GM23338 (cell line): ENCODE measurements around the gene DRG2. TPM values are rescaled to one million over a fixed set of nuclear protein-coding genes. Genes with fewer than 3 reads are reported as not detected.

ENCODE experiments used
- ATAC-seq: fragments of 200-7000 bp; cut with Tn5 transposase; 3 replicates; pipeline ENCODE4 v1.9.1; 2020
- DNase-seq: peaks from one replicate; pipeline ENCODE4 v3.0.0-alpha.2; 2015; ENCODE audit warnings: low spot score
- H2AFZ ChIP-seq: fragments of 200-600 bp; sonication (generic); 2 replicates; pipeline ENCODE4 v1.8.0; 2016; ENCODE audit warnings: antibody characterized with exemption, mild to moderate bottlenecking, moderate library complexity
- H3F3A ChIP-seq: fragments of 200-600 bp; sonication (generic); replicated peaks from 2 replicates; pipeline ENCODE4 v1.8.0; 2017; ENCODE audit warnings: antibody characterized with exemption, mixed run types, low read depth
- H3K27ac ChIP-seq: fragments of 200-600 bp; sonication (generic); 2 replicates; pipeline ENCODE4 v1.6.1; 2016; ENCODE audit warnings: low read depth
- H3K27me3 ChIP-seq: fragments of 200-600 bp; sonication (generic); 2 replicates; pipeline ENCODE4 v1.8.0; 2016; ENCODE audit warnings: mild to moderate bottlenecking, mixed run types, moderate library complexity; ENCODE audit not compliant: insufficient read depth
- H3K36me3 ChIP-seq: fragments of 200-600 bp; sonication (generic); 2 replicates; pipeline ENCODE4 v1.8.0; 2016; ENCODE audit warnings: mild to moderate bottlenecking; ENCODE audit not compliant: insufficient read depth
- H3K4me1 ChIP-seq: fragments of 200-600 bp; sonication (generic); 2 replicates; pipeline ENCODE4 v1.8.0; 2016; ENCODE audit warnings: mild to moderate bottlenecking, moderate library complexity; ENCODE audit not compliant: insufficient read depth
- H3K4me2 ChIP-seq: fragments of 200-600 bp; sonication (generic); 2 replicates; pipeline ENCODE4 v1.7.1; 2017; ENCODE audit warnings: mixed run types
- H3K4me3 ChIP-seq: fragments of 200-600 bp; sonication (generic); 2 replicates; pipeline ENCODE4 v1.6.1; 2016; ENCODE audit warnings: mixed run types
- H3K79me2 ChIP-seq: fragments of 200-600 bp; sonication (generic); replicated peaks from 2 replicates; pipeline ENCODE4 v1.8.0; 2017; ENCODE audit warnings: mild to moderate bottlenecking; ENCODE audit not compliant: insufficient read depth
- H3K9me2 ChIP-seq: fragments of 200-600 bp; sonication (generic); 2 replicates; pipeline ENCODE4 v1.8.0; 2017; ENCODE audit not compliant: insufficient read depth
- H4K20me1 ChIP-seq: fragments of 200-600 bp; sonication (generic); replicated peaks from 2 replicates; pipeline ENCODE4 v1.8.0; 2017; ENCODE audit warnings: mild to moderate bottlenecking; ENCODE audit not compliant: insufficient read depth
- H3K27ac Mint-ChIP-seq: 2 replicates; pipeline ENCODE4 v1.8.0; 2020; ENCODE audit warnings: inconsistent platforms, mild to moderate bottlenecking, moderate library complexity, mixed read lengths
- H3K27me3 Mint-ChIP-seq: 3 replicates; pipeline ENCODE4 v1.8.0; 2022; ENCODE audit warnings: low read depth, mild to moderate bottlenecking, moderate library complexity, mixed read lengths, inconsistent platforms; ENCODE audit not compliant: insufficient read depth, poor library complexity
- H3K36me3 Mint-ChIP-seq: 3 replicates; pipeline ENCODE4 v1.8.0; 2021; ENCODE audit warnings: low read depth, mild to moderate bottlenecking, inconsistent platforms, moderate library complexity, mixed read lengths
- H3K4me1 Mint-ChIP-seq: 3 replicates; pipeline ENCODE4 v1.8.0; 2020; ENCODE audit warnings: mild to moderate bottlenecking, inconsistent platforms, mixed read lengths
- H3K4me3 Mint-ChIP-seq: 3 replicates; pipeline ENCODE4 v1.8.0; 2021; ENCODE audit warnings: moderate library complexity, mild to moderate bottlenecking, inconsistent platforms, mixed read lengths
- H3K9me3 Mint-ChIP-seq: 3 replicates; pipeline ENCODE4 v1.8.0; 2020; ENCODE audit warnings: moderate library complexity, mild to moderate bottlenecking, inconsistent platforms, mixed read lengths
- CREB1 ChIP-seq: fragments of 250-450 bp; sonication (Bioruptor Pico); IDR thresholded peaks from 2 replicates; pipeline ENCODE4 v1.5.0; 2020; ENCODE audit warnings: low read depth, mild to moderate bottlenecking, moderate library complexity
- CTCF ChIP-seq, 2 experiments: fragments of 200-600 bp in 1 of 2; sonication (generic) in 1 of 2; conservative IDR thresholded peaks; 2 replicates each; pipeline versions ENCODE4 v1.5.1 to v1.6.1; 2016 to 2017; ENCODE audit warnings: antibody characterized with exemption in 2 of 2, low read depth in 2 of 2, mild to moderate bottlenecking in 2 of 2, moderate library complexity in 1 of 2
- ETS1 ChIP-seq: IDR thresholded peaks from 2 replicates; pipeline ENCODE4 v1.6.1; 2016; ENCODE audit warnings: antibody characterized with exemption
- EZH2 ChIP-seq: fragments of 200-600 bp; sonication (generic); IDR thresholded peaks from one replicate; pipeline ENCODE4 v1.8.0; 2017; ENCODE audit warnings: antibody characterized with exemption, mild to moderate bottlenecking, low read depth; ENCODE audit not compliant: unreplicated experiment
- EZH2phosphoT487 ChIP-seq: fragments of 200-600 bp; sonication (generic); IDR thresholded peaks from one replicate; pipeline ENCODE4 v1.8.1; 2018; ENCODE audit warnings: antibody characterized with exemption; ENCODE audit not compliant: unreplicated experiment
- JUNB ChIP-seq: IDR thresholded peaks from one replicate; pipeline ENCODE4 v1.6.1; 2016; ENCODE audit warnings: antibody characterized with exemption; ENCODE audit not compliant: unreplicated experiment
- NANOG ChIP-seq: IDR thresholded peaks from 2 replicates; pipeline ENCODE4 v1.6.1; 2016; ENCODE audit warnings: antibody characterized with exemption, borderline replicate concordance
- POLR2AphosphoS5 ChIP-seq: IDR thresholded peaks from 2 replicates; pipeline ENCODE4 v1.6.1; 2016; ENCODE audit warnings: antibody characterized with exemption, low read depth
- REST ChIP-seq: IDR thresholded peaks from one replicate; pipeline ENCODE4 v1.6.1; 2018; ENCODE audit warnings: antibody characterized with exemption; ENCODE audit not compliant: unreplicated experiment
- STAT1 ChIP-seq: IDR thresholded peaks from one replicate; pipeline ENCODE4 v1.6.1; 2016; ENCODE audit warnings: antibody characterized with exemption; ENCODE audit not compliant: unreplicated experiment
- ZNF114 ChIP-seq: fragments of 250-450 bp; sonication (Bioruptor Pico); IDR thresholded peaks from 2 replicates; pipeline ENCODE4 v1.5.0; 2020; ENCODE audit warnings: mild to moderate bottlenecking, moderate library complexity
- ZNF331 ChIP-seq: fragments of 250-450 bp; sonication (Bioruptor Pico); IDR thresholded peaks from 2 replicates; pipeline ENCODE4 v1.5.0; 2020; ENCODE audit warnings: low read depth, mild to moderate bottlenecking, moderate library complexity
- ZNF462 ChIP-seq: fragments of 250-450 bp; sonication (Bioruptor Pico); IDR thresholded peaks from 2 replicates; pipeline ENCODE4 v1.5.0; 2020; ENCODE audit warnings: mild to moderate bottlenecking, moderate library complexity
- polyA plus RNA-seq: library from polyadenylated mRNA; unstranded; fragments of >200 nt; fragmentation: Nextera tagmentation; extraction: Ambion mirVana; gene quantifications from 2 replicates; pipeline ENCODE4 v1.2.1, GENCODE V29; 2016
- total RNA-seq: library from RNA; depleted of rRNA; stranded (reverse); fragments of >200 nt; shearing (Covaris generic); gene quantifications from 2 replicates; pipeline ENCODE4 v1.2.3, GENCODE V29; 2014

DRG2 gene
- total and polyA plus RNA-seq, 2 experiments from 2014 or later, result 36.2 to 48.0 TPM

GRCh38 chr17:18151290-18151689 is 63.5 kb downstream of the DRG2 start (continued):
- TF ChIP-seq REST (no peak), ZNF331 (CRISPR knock-in tag) (no peak)

- H3K27ac Mint-ChIP-seq, result no peak overlapping the region
- H3K27ac ChIP-seq, result no peak overlapping the region
- H3K9me2 ChIP-seq, result no peaks in the 10 kb centered on the region
- no peak overlapping the region for H3K4me3 ChIP-seq
- H3K4me3 Mint-ChIP-seq, result no peak overlapping the region; the same call in 2 of the 3 replicates
- 0 out of 2 replicates have a peak, but pooled peaks cover 3% of the 10 kb centered on the region for H3F3A ChIP-seq
- peaks cover 17% of the 10 kb centered on the region for H3K4me1 Mint-ChIP-seq
- H3K9me3 Mint-ChIP-seq, result no peaks in the 10 kb centered on the region
- H3K4me1 ChIP-seq, result peaks cover 13% of the 10 kb centered on the region; the same call in 1 of the 2 replicates
- H3K36me3 Mint-ChIP-seq, result no peaks in the 10 kb centered on the region; the same call in 2 of the 3 replicates
- ATAC-seq (no peak), DNase-seq (no peak)
- no peaks in the 10 kb centered on the region for H4K20me1 ChIP-seq
- H3K36me3 ChIP-seq, result no peaks in the 10 kb centered on the region
- peaks cover 14% of the 10 kb centered on the region for H3K27me3 Mint-ChIP-seq
- no peaks in the 10 kb centered on the region for H3K27me3 ChIP-seq
- no peak overlapping the region for H3K4me2 ChIP-seq
- no peak overlapping the region for H2AFZ ChIP-seq
- H3K79me2 ChIP-seq, result no peaks in the 10 kb centered on the region; the same call in 1 of the 2 replicates
- TF ChIP-seq CREB1 (CRISPR knock-in tag), result no peak
- TF ChIP-seq NANOG, result no peak
- no peak for TF ChIP-seq POLR2AphosphoS5
- no peak for TF ChIP-seq ZNF331 (CRISPR knock-in tag)
- TF ChIP-seq EZH2phosphoT487, result no peak
- TF ChIP-seq STAT1, result no peak
- no peak for TF ChIP-seq EZH2
- no peak for TF ChIP-seq CTCF (conservative IDR thresholded peaks at IDR 0.05; ENCODE audit: low read depth in 2 of 2)
- TF ChIP-seq JUNB, result no peak
- no peak for TF ChIP-seq ZNF114 (CRISPR knock-in tag)
- TF ChIP-seq ZNF462 (CRISPR knock-in tag), result no peak
- TF ChIP-seq ETS1, result no peak
Measured at GRCh38 chr17:18155179-18155578, 67.4 kb downstream of the DRG2 start.
